ENCODE data around the gene ACAN. TPM values are rescaled to one million over a fixed set of nuclear protein-coding genes. Genes with fewer than 3 reads are reported as not detected.

ACAN gene
- total RNA-seq, 4 donors from 2014 or later = 0.60 to 11.4 (median 1.8) TPM

- H3K4me1 ChIP-seq = peaks cover 0 to 69% (median 17%) of the 10 kb centered on the region in 4 donors
- H3K27me3 ChIP-seq = no peaks in the 10 kb centered on the region
- H3K4me3 ChIP-seq = no peak overlapping the region
- no peak for DNase-seq (ENCODE audit: low spot score in 2 of 2)
- WGBS, 2 donors = 80 to 85% methylated on average over 14 of the region's 14 CpGs
- no peak for TF ChIP-seq EP300 (IDR thresholded peaks at IDR 0.05)
- TF ChIP-seq CTCF (IDR thresholded peaks at IDR 0.05) = no peak
- no peak for TF ChIP-seq POLR2A (IDR thresholded peaks at IDR 0.05)
- peaks cover 0 to 63% (median 0%) of the 10 kb centered on the region in 3 donors for H3K36me3 ChIP-seq
- H3K27ac ChIP-seq = peak overlapping the region in 1 of 4 donors; percentile 79
- H3K9me3 ChIP-seq = no peaks in the 10 kb centered on the region
Observed at GRCh38 chr15:88907111-88907510, 103.9 kb downstream of the ACAN start.

GRCh38 chr15:88908123-88908522, 104.9 kb downstream of the ACAN start:
- 80 to 90% methylated on average over 10 to 12 of the region's 12 CpGs for WGBS, 2 donors
- Histone ChIP-seq H3K9me3 (no peaks in the 10 kb centered on the region), H3K36me3 (peaks cover 0 to 52% (median 0%) of the 10 kb centered on the region in 3 donors), H3K4me1 (peaks cover 0 to 74% (median 17%) of the 10 kb centered on the region in 4 donors), H3K27ac (peak overlapping the region in 2 of 4 donors; percentile 18 to 79), H3K4me3 (no peak overlapping the region), H3K27me3 (no peaks in the 10 kb centered on the region)
- TF ChIP-seq CTCF (IDR thresholded peaks at IDR 0.05) (no peak), EP300 (IDR thresholded peaks at IDR 0.05) (no peak), POLR2A (IDR thresholded peaks at IDR 0.05) (no peak)
- no peak for DNase-seq (ENCODE audit: low spot score in 2 of 2)

- Histone ChIP-seq H3K4me1 (peaks cover 0 to 80% (median 17%) of the 10 kb centered on the region in 4 donors), H3K4me3 (no peak overlapping the region)
- no peak for TF ChIP-seq POLR2A (IDR thresholded peaks at IDR 0.05)
- no peak for TF ChIP-seq EP300 (IDR thresholded peaks at IDR 0.05)
- no peak for TF ChIP-seq CTCF (IDR thresholded peaks at IDR 0.05)
Observed at GRCh38 chr15:88908697-88909621, 105.7 kb downstream of the ACAN start.

GRCh38 chr15:88909956-88910831, 107.0 kb downstream of the ACAN start:
- peaks cover 0 to 44% (median 0%) of the 10 kb centered on the region in 3 donors for H3K36me3 ChIP-seq
- H3K4me3 ChIP-seq = no peak overlapping the region

More at GRCh38 chr15:88908697-88909621, 105.7 kb downstream of the ACAN start:
- 67 to 76% methylated on average over 15 to 16 of the region's 16 CpGs for WGBS, 2 donors
- DNase-seq (ENCODE audit: low spot score in 2 of 2) = no peak
- Histone ChIP-seq H3K27me3 (no peaks in the 10 kb centered on the region), H3K27ac (peak overlapping the region; percentile 3 to 79 (median 40)), H3K9me3 (no peaks in the 10 kb centered on the region), H3K36me3 (peaks cover 0 to 44% (median 0%) of the 10 kb centered on the region in 3 donors)

More at GRCh38 chr15:88909956-88910831, 107.0 kb downstream of the ACAN start:
- H3K4me1 ChIP-seq = peaks cover 0 to 73% (median 14%) of the 10 kb centered on the region in 4 donors
- H3K9me3 ChIP-seq = no peaks in the 10 kb centered on the region
- peak in 1 of 2 donors; percentile 46 for DNase-seq (ENCODE audit: low spot score in 2 of 2)
- H3K27me3 ChIP-seq = no peaks in the 10 kb centered on the region
- H3K27ac ChIP-seq = peak overlapping the region; percentile 3 to 88 (median 44)
- WGBS, 2 donors = 67 to 70% methylated on average over 12 of the region's 12 CpGs
- TF ChIP-seq EP300 (IDR thresholded peaks at IDR 0.05) = no peak
- TF ChIP-seq POLR2A (IDR thresholded peaks at IDR 0.05) = no peak
- no peak for TF ChIP-seq CTCF (IDR thresholded peaks at IDR 0.05)

All from tibial nerve (tissue), 4 donors.